Middle frontal gyrus (tissue), 1 donor: ENCODE measurements around the gene AHNAK2.
"Not testable (repeated sequence)": the region's sequence is repeated elsewhere in the genome, so short reads cannot be mapped to it uniquely, and the experiment has no call there.

Experiments used
- DNase-seq: peaks from one replicate; pipeline ENCODE4 v3.0.0-alpha.2; 2015; ENCODE audit warnings: low spot score; ENCODE audit errors: extremely low spot score

AHNAK2 gene

DNA sequence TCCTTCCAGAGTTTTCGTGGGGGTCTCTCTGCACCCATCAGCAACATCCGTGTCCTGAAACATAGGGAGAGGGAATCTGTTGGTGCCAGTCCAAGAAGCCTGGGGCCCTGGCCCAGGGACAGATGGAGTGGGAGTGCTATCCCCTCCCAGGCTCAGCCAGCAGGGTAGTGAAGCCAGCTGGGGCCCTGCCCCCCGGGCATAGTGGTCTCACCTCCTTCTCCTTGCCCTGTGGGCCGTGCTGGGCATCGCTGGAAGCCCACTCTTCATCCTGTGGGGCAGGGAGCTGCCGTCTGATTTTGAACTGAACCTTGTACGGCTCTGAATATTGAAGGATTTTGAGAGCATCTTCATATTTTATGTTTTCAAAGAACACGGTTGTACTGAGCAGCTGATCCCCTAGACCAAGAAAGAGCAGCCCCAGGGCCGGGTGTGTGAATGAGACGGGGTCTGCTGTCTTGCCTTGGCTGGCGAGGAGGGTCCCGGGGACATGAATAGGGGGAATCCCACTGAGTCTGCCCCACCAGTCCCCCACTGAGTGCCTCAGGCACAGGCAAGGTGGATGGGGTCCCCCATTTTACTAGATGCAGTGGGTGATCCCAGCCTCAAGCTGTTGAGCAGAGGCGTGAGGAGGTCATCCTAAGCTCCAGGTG, 23.3 kb downstream of the AHNAK2 start:
- no peak for DNase-seq

DNA sequence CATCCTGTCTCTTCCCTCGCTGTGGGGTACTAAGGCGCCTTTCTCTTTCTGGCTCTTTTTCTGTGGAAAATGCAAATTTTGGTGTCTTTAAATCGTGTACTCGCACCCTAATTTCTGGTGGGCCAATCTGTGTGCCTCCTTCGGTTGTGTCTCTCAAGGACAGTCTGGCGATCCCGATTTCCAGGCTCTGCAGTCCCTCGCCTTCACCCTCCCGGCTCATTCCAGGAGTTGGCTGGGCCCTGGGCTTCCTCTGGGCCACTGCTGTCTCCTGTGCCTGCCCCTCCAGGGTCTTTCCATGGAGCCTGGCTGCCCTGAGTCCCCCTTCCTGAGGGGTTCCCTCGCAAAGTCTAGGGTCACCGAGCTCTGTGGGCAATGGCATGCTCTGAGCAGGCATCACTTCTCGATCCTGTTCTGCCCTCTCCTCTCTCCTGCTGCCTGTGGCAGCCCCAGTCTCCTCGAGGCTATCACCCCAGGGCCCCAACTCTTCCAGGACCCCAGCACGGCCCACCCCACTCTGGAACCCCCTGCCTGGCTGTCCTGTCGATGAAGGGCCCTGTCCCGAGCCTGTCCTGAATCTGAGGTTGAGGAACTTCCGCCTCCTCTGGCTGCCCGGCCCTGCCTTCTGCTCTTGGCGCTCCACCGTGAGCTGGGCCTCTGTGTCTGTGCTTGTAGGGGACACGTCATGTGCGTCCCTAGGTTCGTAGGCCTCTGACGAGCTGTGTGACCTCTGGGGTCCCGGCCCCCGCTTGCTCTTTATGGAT, 24.1 kb downstream of the AHNAK2 start:
- no peak for DNase-seq

DNA sequence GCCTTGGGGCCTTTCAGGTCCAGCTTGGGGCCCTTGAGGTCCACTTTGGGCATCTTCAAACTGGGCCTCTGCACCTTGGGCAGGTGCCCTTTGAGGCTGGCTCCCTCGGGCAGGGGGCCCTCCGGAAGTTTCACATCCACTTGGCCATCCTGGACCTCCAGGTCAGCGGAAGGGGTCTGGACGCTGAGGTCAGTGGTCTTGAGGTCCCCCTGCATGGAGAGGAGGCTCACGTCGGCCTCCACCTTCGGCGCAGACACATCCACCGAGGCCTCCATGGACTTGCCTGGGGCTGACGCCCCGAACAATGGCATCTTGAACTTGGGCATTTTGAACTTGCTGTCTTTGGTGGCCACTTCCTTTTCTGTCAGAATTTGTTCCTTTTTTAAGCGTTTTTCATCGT, 25.1 kb downstream of the AHNAK2 start:
- DNase-seq: no peak

DNA sequence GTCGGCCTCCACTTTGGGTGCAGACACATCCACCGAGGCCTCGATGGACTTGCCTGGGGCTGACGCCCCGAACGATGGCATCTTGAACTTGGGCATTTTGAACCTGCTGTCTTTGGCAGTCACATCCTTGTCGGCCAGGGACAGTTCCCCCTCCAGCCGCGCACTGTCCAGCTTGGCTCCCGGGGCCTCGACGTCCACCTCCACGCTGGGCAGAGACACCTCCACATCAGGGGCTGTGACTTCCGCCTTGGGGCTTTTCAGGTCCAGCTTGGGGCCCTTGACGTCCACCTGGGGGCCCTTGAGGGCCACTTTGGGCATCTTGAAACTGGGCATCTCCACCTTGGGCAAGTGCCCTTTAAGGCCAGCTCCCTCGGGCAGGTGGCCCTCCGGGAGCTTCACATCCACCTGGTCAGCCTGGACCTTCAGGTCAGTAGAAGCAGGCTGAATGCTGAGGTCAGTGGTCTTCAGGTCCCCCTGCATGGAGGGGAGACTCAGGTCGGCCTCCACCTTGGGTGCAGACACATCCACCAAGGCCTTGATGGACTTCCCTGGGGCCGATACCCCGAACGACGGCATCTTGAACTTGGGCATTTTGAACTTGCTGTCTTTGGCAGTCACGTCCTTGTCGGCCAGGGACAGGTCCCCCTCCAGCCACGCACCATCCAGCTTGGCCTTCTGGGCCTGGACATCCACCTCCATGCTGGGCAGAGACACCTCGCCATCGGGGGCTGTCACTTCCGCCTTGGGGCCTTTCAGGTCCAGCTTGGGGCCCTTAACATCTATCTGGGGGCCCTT, 26.1 kb downstream of the AHNAK2 start:
- not testable (repeated sequence) for DNase-seq

DNA sequence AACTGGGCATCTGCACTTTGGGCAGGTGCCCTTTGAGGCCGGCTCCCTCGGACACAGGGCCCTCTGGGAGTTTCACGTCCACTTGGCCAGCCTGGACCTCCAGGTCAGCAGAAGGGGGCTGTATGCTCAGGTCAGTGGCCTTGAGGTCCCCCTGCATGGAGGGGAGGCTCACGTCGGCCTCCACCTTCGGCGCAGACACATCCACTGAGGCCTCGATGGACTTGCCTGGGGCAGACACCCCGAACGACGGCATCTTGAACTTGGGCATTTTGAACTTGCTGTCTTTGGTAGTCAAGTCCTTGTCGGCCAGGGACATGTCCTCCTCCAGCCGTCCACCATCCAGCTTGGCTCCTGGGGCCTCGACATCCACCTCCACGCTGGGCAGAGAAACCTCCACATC, 27.5 kb downstream of the AHNAK2 start:
- DNase-seq: not testable (repeated sequence)

DNA sequence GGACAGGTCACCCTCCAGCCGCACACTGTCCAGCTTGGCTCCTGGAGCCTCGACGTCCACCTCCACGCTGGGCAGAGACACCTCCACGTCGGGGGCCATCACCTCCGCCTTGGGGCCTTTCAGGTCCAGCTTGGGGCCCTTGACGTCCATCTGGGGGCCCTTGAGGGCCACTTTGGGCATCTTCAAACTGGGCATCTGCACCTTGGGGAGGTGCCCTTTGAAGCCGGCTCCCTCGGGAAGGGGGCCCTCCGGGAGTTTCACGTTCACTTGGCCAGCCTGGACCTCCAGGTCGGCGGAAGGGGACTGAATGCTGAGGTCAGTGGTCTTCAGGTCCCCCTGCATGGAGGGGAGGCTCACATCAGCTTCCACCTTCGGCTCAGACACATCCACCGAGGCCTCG, 28.2 kb downstream of the AHNAK2 start:
- DNase-seq: no peak

DNA sequence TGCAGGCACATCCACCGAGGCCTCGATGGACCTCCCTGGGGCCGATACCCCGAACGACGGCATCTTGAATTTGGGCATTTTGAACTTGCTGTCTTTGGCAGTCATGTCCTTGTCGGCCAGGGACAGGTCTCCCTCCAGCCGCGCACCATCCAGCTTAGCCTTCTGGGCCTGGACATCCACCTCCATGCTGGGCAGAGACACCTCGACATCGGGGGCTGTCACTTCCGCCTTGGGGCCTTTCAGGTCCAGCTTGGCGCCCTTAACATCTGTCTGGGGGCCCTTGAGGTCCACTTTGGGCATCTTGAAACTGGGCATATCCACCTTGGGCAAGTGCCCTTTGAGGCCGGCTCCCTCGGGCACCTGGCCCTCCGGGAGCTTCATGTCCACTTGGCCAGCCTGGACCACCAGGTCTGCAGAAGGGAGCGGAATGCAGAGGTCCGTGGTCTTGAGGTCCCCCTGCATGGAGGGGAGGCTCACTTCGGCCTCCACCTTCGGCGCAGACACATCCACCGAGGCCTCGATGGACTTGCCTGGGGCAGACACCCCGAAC, 28.7 kb downstream of the AHNAK2 start:
- not testable (repeated sequence) for DNase-seq

DNA sequence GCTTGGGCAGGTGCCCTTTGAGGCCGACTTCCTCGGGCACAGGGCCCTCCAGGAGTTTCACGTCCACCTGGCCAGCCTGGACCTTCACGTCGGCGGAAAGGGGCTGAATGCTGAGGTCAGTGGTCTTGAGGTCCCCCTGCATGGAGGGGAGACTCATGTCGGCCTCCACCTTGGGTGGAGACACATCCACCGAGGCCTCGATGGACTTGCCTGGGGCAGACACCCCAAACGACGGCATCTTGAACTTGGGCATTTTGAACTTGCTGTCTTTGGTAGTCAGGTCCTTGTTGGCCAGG, 29.5 kb downstream of the AHNAK2 start:
- DNase-seq: no peak

DNA sequence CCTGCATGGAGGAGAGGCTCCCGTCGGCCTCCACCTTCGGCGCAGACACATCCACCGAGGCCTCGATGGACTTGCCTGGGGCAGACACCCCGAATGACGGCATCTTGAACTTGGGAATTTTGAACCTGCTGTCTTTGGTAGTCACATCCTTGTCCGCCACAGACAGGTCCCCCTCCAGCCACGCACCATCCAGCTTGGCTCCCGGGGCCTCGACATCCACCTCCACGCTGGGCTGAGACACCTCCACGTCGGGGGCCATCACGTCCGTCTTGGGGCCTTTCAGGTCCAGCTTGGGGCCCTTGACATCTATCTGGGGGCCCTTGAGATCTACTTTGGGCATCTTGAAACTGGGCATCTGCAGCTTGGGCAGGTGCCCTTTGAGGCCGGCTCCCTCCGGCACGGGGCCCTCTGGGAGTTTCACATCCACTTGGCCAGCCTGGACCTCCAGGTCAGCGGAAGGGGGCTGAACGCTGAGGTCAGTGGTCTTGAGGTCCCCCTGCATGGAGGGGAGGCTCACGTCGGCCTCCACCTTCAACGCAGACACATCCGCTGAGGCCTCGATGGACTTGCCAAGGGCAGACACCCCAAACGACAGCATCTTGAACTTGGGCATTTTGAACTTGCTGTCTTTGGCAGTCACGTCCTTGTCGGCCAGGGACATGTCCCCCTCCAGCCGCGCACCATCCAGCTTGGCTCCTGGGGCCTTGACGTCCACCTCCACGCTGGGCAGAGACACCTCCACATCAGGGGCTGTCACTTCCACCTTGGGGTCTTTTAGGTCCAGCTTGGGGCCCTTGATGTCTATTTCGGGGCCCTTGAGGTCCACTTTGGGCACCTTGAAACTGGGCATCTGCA, 30.1 kb downstream of the AHNAK2 start:
- not testable (repeated sequence) for DNase-seq

DNA sequence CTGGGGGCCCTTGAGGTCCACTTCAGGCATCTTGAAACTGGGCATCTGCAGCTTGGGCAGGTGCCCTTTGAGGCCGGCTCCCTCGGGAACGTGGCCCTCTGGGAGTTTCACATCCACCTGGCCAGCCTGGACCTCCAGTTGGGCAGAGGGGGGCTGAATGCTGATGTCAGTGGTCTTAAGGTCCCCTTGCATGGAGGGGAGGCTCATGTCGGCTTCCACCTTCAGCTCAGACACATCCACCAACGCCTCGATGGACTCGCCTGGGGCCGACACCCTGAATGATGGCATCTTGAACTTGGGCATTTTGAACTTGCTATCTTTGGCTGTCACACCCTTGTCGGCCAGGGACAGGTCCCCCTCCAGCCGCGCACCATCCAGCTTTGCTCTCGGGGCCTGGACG, 31.0 kb downstream of the AHNAK2 start:
- DNase-seq: not testable (repeated sequence)

DNA sequence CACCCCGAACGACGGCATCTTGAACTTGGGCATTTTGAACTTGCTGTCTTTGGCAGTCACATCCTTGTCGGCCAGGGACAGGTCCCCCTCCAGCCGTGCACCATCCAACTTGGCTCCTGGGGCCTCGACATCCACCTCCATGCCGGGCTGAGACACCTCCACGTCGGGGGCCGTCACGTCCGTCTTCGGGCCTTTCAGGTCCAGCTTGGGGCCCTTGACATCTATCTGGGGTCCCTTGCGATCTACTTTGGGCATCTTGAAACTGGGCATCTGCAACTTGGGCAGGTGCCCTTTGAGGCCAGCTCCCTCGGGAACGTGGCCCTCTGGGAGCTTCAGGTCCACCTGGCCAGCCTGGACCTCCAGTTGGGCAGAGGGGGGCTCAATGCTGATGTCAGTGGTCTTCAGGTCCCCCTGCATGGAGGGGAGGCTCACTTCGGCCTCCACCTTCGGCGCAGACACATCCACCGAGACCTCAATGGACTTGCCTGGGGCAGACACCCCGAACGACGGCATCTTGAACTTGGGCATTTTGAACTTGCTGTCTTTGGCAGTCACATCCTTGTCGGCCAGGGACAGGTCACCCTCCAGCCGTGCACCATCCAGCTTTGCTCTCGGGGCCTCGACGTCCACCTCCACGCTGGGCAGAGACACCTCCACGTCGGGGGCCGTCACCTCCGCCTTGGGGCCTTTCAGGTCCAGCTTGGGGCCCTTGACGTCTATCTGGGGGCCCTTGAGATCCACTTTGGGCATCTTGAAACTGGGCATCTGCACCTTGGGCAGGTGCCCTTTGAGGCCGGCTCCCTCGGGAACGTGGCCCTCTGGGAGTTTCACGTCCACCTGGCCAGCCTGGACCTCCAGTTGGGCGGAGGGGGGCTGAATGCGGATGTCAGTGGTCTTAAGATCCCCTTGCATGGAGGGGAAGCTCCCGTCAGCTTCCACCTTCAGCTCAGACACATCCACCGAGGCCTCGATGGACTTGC, 31.9 kb downstream of the AHNAK2 start:
- not testable (repeated sequence) for DNase-seq

DNA sequence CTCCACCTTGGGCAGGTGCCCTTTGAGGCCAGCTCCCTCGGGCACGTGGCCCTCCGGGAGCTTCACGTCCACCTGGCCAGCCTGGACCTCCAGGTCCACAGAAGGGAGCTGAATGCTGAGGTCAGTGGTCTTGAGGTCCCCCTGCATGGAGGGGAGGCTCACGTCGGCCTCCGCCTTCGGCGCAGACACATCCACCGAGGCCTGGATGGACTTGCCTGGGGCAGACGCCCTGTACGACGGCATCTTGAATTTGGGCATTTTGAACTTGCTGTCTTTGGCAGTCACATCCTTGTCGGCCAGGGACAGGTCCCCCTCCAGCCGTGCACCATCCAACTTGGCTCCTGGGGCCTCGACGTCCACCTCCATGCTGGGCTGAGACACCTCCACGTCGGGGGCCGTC, 32.9 kb downstream of the AHNAK2 start:
- not testable (repeated sequence) for DNase-seq

DNA sequence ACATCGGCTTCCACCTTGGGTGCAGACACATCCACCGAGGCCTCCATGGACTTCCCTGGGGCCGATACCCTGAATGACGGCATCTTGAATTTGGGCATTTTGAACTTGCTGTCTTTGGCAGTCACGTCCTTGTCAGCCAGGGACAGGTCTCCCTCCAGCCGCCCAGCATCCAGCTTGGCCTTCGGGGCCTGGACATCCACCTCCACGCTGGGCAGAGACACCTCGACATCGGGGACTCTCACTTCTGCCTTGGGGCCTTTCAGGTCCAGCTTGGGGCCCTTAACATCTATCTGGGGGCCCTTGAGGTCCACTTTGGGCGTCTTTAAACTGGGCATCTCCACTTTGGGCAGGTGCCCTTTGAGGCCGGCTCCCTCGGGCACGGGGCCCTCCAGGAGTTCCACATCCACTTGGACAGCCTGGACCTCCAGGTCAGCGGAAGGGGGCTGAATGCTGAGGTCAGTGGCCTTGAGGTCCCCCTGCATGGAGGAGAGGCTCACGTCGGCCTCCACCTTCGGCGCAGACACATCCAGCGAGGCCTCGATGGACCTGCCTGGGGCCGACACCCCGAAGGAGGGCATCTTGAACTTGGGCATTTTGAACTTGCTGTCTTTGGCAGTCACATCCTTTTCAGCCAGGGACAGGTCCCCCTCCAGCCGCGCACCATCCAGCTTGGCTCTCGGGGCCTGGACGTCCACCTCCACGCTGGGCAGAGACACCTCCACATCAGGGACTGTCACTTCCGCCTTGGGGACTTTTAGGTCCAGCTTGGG, 33.6 kb downstream of the AHNAK2 start:
- DNase-seq: not testable (repeated sequence)

DNA sequence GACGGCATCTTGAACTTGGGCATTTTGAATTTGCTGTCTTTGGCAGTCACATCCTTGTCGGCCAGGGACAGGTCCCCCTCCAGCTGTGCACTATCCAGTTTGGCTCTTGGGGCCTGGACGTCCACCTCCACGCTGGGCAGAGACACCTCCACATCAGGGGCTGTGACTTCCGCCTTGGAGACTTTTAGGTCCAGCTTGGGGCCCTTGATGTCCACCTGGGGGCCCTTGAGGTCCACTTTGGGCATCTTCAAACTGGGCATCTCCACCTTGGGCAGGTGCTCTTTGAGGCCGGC, 34.2 kb downstream of the AHNAK2 start:
- not testable (repeated sequence) for DNase-seq

DNA sequence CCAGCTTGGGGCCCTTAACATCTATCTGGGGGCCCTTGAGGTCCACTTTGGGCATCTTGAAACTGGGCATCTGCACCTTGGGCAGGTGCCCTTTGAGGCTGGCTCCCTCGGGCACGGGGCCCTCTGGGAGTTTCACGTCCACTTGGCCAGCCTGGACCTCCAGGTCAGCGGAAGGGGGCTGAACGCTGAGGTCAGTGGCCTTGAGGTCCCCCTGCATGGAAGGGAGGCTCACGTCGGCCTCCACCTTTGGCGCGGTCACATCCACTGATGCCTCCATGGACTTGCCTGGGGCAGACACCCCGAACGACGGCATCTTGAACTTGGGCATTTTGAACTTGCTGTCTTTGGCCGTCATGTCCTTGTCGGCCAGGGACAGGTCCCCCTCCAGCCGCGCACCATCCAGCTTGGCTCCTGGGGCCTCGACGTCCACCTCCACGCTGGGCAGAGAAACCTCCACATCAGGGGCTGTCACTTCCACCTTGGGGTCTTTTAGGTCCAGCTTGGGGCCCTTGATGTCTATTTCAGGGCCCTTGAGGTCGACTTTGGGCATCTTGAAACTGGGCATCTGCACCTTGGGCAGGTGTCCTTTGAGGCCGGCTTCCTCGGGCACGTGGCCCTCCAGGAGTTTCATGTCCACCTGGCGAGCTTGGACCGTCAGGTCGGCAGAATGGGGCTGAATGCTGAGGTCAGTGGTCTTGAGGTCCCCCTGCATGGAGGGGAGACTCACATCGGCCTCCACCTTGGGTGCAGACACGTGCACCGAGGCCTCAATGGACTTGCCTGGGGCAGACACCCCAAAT, 34.8 kb downstream of the AHNAK2 start:
- DNase-seq: not testable (repeated sequence)

DNA sequence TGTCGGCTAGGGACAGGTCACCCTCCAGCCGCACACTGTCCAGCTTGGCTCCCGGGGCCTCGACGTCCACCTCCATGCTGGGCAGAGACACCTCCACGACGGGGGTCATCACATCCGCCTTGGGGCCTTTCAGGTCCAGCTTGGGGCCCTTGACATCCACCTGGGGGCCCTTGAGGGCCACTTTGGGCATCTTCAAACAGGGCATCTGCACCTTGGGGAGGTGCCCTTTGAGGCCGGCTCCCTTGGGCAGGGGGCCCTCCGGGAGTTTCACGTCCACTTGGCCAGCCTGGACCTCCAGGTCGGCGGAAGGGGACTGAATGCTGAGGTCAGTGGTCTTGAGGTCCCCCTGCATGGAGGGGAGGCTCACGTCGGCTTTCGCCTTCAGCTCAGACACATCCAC, 35.6 kb downstream of the AHNAK2 start:
- DNase-seq: no peak

DNA sequence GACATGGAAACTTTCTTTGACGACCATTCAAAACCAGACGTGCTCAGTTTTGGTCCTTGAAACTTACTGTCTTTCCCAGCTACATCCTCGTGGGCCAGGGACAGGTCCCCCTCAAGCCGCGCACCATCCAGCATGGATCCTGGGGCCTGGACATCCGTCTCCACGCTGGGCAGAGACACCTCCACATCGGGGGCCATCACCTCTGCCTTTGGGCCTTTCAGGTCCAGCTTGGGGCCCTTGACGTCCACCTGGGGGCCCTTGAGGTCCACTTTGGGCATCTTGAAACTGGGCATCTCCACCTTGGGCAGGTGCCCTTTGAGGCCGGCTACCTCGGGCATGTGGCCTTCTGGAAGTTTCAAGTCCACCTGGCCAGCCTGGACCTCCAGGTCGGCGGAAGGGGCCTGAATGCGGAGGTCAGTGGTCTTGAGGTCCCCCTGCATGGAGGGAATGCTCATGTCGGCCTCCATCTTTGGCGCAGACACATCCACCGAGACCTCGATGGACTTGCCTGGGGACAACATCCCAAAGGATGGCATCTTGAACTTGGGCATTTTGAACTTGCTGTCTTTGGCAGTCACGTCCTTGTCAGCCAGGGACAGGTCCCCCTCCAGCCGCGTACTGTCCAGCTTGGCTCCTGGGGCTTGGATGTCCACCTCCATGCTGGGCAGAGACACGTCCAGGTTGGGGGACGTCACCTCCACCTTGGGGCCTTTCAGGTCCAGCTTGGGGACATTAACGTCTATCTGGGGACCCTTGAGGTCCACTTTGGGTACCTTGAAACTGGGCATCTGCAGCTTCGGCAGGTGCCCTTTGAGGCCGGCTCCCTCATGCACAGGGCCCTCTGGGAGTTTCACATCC, 36.4 kb downstream of the AHNAK2 start:
- no peak for DNase-seq
